HG03025 (cell line): Measurements from ENCODE around the gene TRANK1.
"Not testable (repeated sequence)": the region's sequence is repeated elsewhere in the genome, so short reads cannot be mapped to it uniquely, and the experiment has no call there.

ENCODE experiments used
- ATAC-seq: cut with Tn5 transposase; IDR thresholded peaks from one replicate; pipeline ENCODE4 v1.9.1; 2021; ENCODE audit warnings: mild to moderate bottlenecking, moderate library complexity; ENCODE audit not compliant: unreplicated experiment, low FRiP score

TRANK1 gene

DNA sequence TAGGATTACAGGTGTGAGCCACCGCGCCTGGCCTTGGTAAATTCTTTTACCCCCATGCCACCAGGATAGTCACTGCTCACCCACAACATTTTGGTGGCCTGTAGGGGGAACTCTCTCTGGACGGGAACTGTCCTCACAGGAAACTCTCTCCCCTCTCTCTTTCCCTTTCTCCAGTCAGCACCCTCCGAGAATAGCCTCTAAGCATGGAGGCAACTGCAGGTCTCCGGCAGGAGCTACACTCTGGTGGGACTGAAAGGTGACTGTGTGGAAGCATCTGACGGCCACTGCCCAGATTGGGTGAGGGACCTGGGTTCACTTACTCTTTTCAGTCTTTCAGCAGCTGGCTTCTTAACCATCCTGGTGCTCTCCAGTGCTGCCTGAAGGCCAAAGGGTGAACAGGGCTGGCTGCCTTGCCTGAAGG is 21.3 kb downstream of the TRANK1 start:
- ATAC-seq, result no peak

- no peak for ATAC-seq
These were observed 23.8 kb downstream of the TRANK1 start for GRCh38 chr3:36920884-36921567.

GRCh38 chr3:36919439-36920160 is 25.3 kb downstream of the TRANK1 start:
- no peak for ATAC-seq

DNA sequence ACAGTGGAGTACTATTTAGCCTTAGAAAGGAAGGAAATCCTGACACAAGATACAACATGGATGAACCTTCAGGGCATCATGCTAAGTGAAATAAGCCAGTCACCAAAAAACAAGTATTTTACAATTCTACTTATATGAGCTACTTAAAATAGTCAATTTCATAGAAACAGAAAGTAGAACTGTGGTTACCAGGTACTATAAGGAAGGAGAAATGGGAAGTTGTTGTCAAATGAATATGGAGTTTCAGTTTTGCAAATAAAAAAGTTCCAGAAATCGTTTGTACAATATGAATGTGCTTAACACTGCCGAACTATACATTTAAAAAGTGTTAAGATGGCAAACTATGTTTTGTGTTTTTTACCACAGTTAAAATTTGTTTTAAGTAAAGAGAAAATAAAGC is 26.8 kb downstream of the TRANK1 start:
- peak; percentile 89 for ATAC-seq

- ATAC-seq, result peak; percentile 98
These were observed 32.7 kb downstream of the TRANK1 start for GRCh38 chr3:36911990-36912804.

DNA sequence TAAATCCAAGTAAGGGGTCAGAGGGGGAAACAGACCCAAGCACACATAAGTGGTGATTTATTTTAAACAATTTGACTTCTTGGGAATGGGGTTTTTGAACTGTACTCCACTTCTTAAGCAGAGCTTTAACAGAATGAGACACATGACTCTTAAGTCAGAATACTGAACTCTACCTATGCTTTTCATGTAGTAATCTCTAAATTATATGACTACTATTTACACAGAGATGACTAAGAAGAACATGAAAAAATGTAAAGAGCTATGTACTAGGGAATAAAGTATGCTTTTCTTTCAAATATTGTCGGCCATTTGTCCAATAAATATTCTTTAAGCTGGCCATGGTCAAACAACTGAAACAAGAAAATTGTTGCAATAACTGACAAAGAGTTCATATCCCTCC is 35.2 kb downstream of the TRANK1 start:
- ATAC-seq, result no peak

DNA sequence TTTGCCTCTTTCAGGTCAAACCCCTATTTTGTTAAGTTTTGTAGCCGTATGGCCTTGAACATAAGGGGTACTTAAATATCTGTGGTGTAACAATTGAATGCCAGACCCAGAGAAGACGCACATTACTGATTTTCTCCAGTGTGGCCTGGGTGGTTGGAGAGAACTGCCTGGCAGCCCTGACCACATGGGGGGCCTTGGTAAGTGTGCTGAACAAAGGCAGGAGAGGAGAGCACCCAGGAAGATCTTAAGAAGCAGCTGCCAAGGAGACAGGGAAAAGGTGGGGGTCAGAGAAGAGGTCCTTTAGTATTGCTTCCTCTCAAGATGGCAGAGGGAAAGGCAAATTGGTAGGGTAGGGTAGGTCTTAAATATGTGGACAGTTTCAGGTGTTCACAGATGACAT is 35.7 kb downstream of the TRANK1 start:
- ATAC-seq, result no peak

- ATAC-seq, result no peak
These were observed 36.1 kb downstream of the TRANK1 start for GRCh38 chr3:36908647-36909180.

DNA sequence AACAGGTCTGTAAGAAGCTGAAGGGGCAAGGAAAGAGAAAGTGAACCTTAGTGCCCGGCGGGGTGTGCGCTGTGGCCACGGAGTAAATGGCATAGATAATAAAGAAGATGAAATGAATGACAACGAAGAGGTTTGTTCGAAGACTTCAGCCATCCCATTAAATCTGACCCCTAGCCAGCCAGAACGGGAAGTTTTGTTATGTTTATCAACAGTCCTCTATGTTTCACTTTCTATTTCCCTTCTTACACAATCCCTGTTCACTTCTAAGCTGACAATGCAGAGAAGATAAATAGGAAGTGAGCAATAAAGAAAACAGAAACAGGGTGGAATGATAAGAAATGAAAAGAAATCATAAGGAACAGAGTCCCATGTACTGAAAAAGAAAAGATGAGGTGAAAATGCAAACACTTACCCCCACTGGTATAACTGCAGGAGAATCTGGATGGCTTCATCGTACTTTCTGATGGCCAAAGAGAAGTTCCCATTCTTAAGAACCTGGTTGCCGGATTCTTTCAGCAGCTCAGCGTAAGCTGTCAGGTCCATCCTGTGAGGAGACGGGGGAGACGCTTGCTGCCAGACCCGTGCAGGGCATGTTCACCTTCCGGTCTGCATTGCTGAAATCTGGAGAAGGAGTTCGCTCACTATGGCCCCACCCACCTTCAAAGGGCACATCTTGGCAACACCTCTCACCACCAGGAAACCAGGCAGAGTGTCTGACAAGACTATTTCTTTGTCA is 36.8 kb downstream of the TRANK1 start:
- ATAC-seq, result no peak

- ATAC-seq, result no peak
These were observed 38.2 kb downstream of the TRANK1 start for GRCh38 chr3:36906504-36907149.

GRCh38 chr3:36905545-36905944 is 39.3 kb downstream of the TRANK1 start:
- ATAC-seq, result no peak

GRCh38 chr3:36904641-36905040 is 40.2 kb downstream of the TRANK1 start:
- ATAC-seq, result no peak

DNA sequence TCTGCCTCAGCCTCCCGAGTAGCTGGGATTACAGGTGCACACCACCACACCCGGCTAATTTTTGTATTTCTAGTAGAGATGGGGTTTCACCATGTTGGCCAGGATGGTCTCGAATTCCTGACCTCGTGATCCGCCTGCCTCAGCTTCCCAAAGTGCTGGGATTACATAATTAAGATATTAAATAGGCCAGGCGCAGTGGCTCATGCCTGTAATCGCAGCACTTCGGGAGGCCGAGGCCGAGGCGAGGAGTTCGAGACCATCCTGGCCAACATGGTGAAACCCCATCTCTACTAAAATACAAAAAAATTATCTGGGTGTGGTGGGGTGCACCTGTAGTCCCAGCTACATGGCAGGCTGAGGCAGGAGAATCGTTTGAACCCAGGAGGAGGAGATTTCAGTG is 40.8 kb downstream of the TRANK1 start:
- not testable (repeated sequence) for ATAC-seq

DNA sequence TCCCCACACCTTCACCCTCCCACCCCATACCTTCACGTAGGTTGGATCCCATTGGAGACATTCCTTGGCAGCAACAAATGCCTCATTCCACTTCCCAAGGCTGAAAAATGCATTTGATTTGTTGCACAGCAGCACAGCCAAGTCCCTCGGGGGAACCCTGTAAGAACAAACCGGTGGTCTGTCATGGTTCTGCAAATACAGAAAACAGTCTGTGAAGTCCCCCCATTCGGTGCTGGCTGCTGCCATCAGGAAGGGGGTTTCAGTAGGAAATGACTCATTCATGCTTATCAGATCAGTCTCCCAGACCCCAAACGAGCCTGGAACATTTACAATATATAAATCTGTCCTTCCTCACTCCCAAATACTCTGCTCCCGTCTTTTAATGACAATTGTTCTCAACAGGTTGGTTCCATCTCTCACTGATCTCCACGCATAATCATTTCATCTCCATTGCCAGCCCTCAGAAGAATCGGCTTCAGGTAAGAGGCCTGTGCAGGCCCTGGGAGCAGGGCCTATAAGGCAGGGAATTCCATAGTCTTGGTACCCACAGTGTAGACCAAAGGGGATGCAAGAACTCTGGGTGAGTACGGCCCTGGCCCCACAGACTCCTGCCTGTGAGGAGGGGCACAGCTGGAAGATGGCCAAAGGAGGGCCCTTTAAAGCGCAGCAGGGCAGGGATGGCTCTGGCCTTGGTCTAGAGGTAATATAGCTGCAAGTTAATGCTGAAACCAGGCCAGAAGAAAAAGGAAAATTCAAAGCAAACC is 41.6 kb downstream of the TRANK1 start:
- ATAC-seq, result no peak

- no peak for ATAC-seq
These were observed 43.3 kb downstream of the TRANK1 start for GRCh38 chr3:36901588-36901987.

GRCh38 chr3:36900474-36901443 is 44.1 kb downstream of the TRANK1 start:
- ATAC-seq, result no peak

DNA sequence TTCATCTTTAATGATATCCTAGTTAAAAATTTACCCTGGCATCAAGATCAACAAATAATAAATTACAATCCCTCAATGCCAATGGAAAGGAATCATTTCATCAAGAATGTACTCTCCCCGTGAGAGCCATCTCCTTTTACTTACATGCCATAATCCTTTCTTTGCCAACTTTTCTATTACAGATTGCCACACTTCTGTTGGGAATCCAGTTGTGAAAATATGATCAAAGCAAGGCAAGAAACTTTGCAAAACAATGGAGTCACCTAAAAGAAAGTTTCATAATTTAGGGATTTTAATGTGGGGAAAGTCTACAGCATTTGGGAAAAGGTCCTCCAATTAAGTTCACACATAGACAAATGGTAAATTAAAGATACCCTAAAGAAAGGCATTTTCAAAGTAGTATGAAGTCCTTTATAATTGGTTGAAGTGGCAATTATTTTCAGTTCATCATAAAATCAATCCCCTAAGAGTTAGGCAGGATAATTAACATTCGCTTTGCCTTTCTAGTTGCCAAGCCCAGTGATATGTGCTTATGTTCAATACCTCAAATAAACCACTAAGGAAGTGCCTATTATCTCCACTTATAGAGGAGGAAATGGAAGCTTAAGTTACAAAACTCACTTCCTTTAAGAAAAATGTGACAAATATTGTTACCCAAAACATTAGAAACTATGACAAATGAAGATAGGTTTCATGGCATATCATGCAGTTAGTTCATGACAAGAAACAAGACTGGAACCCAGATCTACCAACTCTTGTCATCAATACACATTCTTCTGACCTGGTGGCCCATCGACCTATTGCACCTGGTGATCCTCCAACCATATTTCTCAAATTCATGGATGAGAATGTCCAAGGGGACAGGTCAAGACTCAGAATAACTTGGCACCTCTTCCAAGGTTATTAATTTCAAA is 49.1 kb downstream of the TRANK1 start:
- ATAC-seq, result no peak
